ENCODE results near the gene RPAP3.

DNA sequence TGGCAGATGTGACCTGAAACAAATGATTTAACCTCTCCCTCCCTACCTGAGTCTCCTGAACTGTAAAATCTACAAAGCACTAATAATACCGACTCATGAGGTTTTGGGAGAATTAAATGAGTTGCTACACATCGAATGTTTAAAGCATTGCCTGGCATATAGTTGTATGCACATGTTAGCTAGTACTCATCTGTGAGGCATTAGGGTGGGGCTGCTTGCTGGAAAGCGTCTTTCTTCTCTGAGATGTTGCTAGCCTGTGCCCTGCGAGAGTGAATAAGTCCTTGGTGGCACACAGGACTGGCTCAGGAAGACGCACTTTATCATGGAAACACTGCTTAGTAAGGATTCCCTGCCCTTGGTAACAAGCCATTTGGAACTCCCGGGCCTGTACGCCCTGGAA lies 46.7 kb upstream of the RPAP3 start:
- TF ChIP-seq EP300 (IDR thresholded peaks at IDR 0.05): no peak
- TF ChIP-seq POLR2AphosphoS5 (IDR thresholded peaks at IDR 0.05): no peak
- TF ChIP-seq POLR2A (IDR thresholded peaks at IDR 0.05): no peak
